Testis (tissue), 2 donors: ENCODE data around the gene DOCK11.

Experiments used
- POLR2A ChIP-seq: fragments of 450-650 bp; IDR thresholded peaks from one replicate; pipeline ENCODE4 v1.6.1; 2017; ENCODE audit warnings: antibody characterized with exemption, mild to moderate bottlenecking, moderate library complexity
- TF ChIP-seq, protein P1 (sequence below), 3 experiments: fragments of 450-650 bp in 2 of 3; fragments of 200-600 bp in 1 of 3; sonication (generic) in 1 of 3; IDR thresholded peaks; one replicate each; pipeline ENCODE4 v1.5.1; 2016 to 2019; ENCODE audit warnings: antibody characterized with exemption in 3 of 3, mild to moderate bottlenecking in 2 of 3, moderate library complexity in 1 of 3

- TF ChIP-seq, protein P1, sequence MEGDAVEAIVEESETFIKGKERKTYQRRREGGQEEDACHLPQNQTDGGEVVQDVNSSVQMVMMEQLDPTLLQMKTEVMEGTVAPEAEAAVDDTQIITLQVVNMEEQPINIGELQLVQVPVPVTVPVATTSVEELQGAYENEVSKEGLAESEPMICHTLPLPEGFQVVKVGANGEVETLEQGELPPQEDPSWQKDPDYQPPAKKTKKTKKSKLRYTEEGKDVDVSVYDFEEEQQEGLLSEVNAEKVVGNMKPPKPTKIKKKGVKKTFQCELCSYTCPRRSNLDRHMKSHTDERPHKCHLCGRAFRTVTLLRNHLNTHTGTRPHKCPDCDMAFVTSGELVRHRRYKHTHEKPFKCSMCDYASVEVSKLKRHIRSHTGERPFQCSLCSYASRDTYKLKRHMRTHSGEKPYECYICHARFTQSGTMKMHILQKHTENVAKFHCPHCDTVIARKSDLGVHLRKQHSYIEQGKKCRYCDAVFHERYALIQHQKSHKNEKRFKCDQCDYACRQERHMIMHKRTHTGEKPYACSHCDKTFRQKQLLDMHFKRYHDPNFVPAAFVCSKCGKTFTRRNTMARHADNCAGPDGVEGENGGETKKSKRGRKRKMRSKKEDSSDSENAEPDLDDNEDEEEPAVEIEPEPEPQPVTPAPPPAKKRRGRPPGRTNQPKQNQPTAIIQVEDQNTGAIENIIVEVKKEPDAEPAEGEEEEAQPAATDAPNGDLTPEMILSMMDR (IDR thresholded peaks at IDR 0.05): no peak
- TF ChIP-seq POLR2A: no peak
Measured at GRCh38 chrX:118495958-118496762, 545 bp downstream of the DOCK11 start.
